NT2/D1 (cell line): ENCODE results near the gene SCGB1D4.

Experiments used
- SUZ12 ChIP-seq: IDR thresholded peaks from 2 replicates; pipeline ENCODE4 v1.6.1; 2011; ENCODE audit not compliant: insufficient read length, insufficient read depth; ENCODE audit errors: extremely low read depth
- YY1 ChIP-seq: IDR thresholded peaks from 2 replicates; pipeline ENCODE4 v1.6.1; 2011; ENCODE audit not compliant: insufficient read length, insufficient read depth
- ZNF274 ChIP-seq: IDR thresholded peaks from 2 replicates; pipeline ENCODE4 v1.6.1; 2011; ENCODE audit warnings: mild to moderate bottlenecking, low read depth, low read length

GRCh38 chr11:62344210-62344609 is 45.3 kb upstream of the SCGB1D4 start:
- TF ChIP-seq YY1 (no peak), ZNF274 (no peak), SUZ12 (no peak)
